K562 (cell line): ENCODE results near the gene LRP1-AS. TPM values are rescaled to one million over a fixed set of nuclear protein-coding genes. Genes with fewer than 3 reads are reported as not detected.

Source experiments
- EWSR1 ChIP-seq: fragments of 450-650 bp; IDR thresholded peaks from 2 replicates; pipeline ENCODE4 v1.6.1; 2018; ENCODE audit warnings: borderline replicate concordance, mild to moderate bottlenecking, low read depth, moderate library complexity; ENCODE audit not compliant: partially characterized antibody
- HEY1 ChIP-seq: fragments of 250-450 bp; sonication (Bioruptor Pico); IDR thresholded peaks from 2 replicates; pipeline ENCODE4 v1.5.0; 2020; ENCODE audit warnings: mild to moderate bottlenecking, moderate library complexity, borderline replicate concordance
- HNRNPUL1 ChIP-seq: fragments of 200-400 bp; formaldehyde crosslinking; IDR thresholded peaks from 2 replicates; pipeline ENCODE4 v1.6.1; 2017; ENCODE audit warnings: low read length
- MAX ChIP-seq: sonication (generic); formaldehyde crosslinking; IDR thresholded peaks from 2 replicates; pipeline ENCODE4 v1.9.0; 2022; ENCODE audit warnings: mild to moderate bottlenecking, missing genetic modification reagents
- MEIS2 ChIP-seq: fragments of 450-650 bp; IDR thresholded peaks from 2 replicates; pipeline ENCODE4 v1.6.1; 2014; ENCODE audit warnings: mild to moderate bottlenecking; ENCODE audit not compliant: partially characterized antibody
- NCOR1 ChIP-seq: fragments of 450-650 bp; IDR thresholded peaks from 2 replicates; pipeline ENCODE4 v1.6.1; 2016; ENCODE audit warnings: mild to moderate bottlenecking, moderate library complexity
- NFXL1 ChIP-seq: fragments of 450-650 bp; formaldehyde crosslinking; IDR thresholded peaks from 2 replicates; pipeline ENCODE4 v1.4.0; 2021; ENCODE audit warnings: mild to moderate bottlenecking
- PHB2 ChIP-seq: fragments of 450-650 bp; IDR thresholded peaks from 2 replicates; pipeline ENCODE4 v1.6.1; 2017; ENCODE audit warnings: low read depth
- PREB ChIP-seq: sonication (generic); formaldehyde crosslinking; IDR thresholded peaks from 2 replicates; pipeline ENCODE4 v1.8.1; 2023; ENCODE audit warnings: mild to moderate bottlenecking, missing genetic modification reagents
- SLC30A9 ChIP-seq: fragments of 250-450 bp; sonication (Bioruptor Pico); IDR thresholded peaks from 2 replicates; pipeline ENCODE4 v1.8.0; 2022; ENCODE audit warnings: mild to moderate bottlenecking, moderate library complexity
- SMC3 ChIP-seq: conservative IDR thresholded peaks from 2 replicates; pipeline ENCODE4 v1.6.1; 2011; ENCODE audit warnings: low read depth, low read length, improper control_type of control experiment; ENCODE audit not compliant: insufficient read depth
- SRSF9 ChIP-seq: fragments of 200-400 bp; formaldehyde crosslinking; IDR thresholded peaks from 2 replicates; pipeline ENCODE4 v1.6.1; 2017; ENCODE audit warnings: low read depth, low read length, borderline replicate concordance
- TAF15 ChIP-seq: fragments of 200-400 bp; formaldehyde crosslinking; IDR thresholded peaks from 2 replicates; pipeline ENCODE4 v1.6.1; 2017; ENCODE audit warnings: mild to moderate bottlenecking, low read depth, low read length, moderate library complexity
- TARDBP ChIP-seq: fragments of 450-650 bp; IDR thresholded peaks from 2 replicates; pipeline ENCODE4 v1.6.1; 2016
- U2AF1 ChIP-seq: fragments of 200-400 bp; formaldehyde crosslinking; optimal IDR thresholded peaks from 2 replicates; pipeline ENCODE3; 2017; ENCODE audit warnings: mild to moderate bottlenecking, low read depth, low read length, moderate library complexity
- ZBTB7A ChIP-seq: IDR thresholded peaks from 2 replicates; pipeline ENCODE4 v1.6.1; 2011; ENCODE audit warnings: low read depth, mild to moderate bottlenecking, low read length, moderate library complexity, borderline replicate concordance; ENCODE audit not compliant: control insufficient read depth
- ZNF140 ChIP-seq: fragments of 250-450 bp; sonication (Bioruptor Pico); IDR thresholded peaks from 2 replicates; pipeline ENCODE4 v1.8.0; 2021; ENCODE audit warnings: moderate library complexity, mild to moderate bottlenecking, inconsistent platforms
- ZNF41 ChIP-seq: fragments of 250-450 bp; sonication (Bioruptor Pico); conservative IDR thresholded peaks from 2 replicates; pipeline ENCODE4 v1.4.0; 2020; ENCODE audit warnings: mild to moderate bottlenecking
- ZNF431 ChIP-seq: sonication (generic); formaldehyde crosslinking; IDR thresholded peaks from 2 replicates; pipeline ENCODE4 v1.8.0; 2022; ENCODE audit warnings: mild to moderate bottlenecking, missing genetic modification reagents
- ZNF449 ChIP-seq: fragments of 250-450 bp; sonication (Bioruptor Pico); IDR thresholded peaks from 2 replicates; pipeline ENCODE4 v1.8.0; 2022; ENCODE audit warnings: moderate library complexity, mild to moderate bottlenecking, inconsistent platforms
- ZNF511 ChIP-seq: sonication (generic); formaldehyde crosslinking; IDR thresholded peaks from 2 replicates; pipeline ENCODE4 v1.8.0; 2022; ENCODE audit warnings: mild to moderate bottlenecking, missing genetic modification reagents
- ZNF644 ChIP-seq: fragments of 200-800 bp; sonication (Bioruptor generic); IDR thresholded peaks from 2 replicates; pipeline ENCODE4 v1.6.1; 2016; ENCODE audit warnings: low read depth, missing genetic modification characterization, missing compliant biosample characterization
- ZNF668 ChIP-seq: fragments of 250-450 bp; sonication (Bioruptor Pico); IDR thresholded peaks from 2 replicates; pipeline ENCODE4 v1.8.0; 2022; ENCODE audit warnings: mild to moderate bottlenecking, inconsistent platforms
- ZNF707 ChIP-seq: fragments of 250-450 bp; sonication (Bioruptor Pico); conservative IDR thresholded peaks from 2 replicates; pipeline ENCODE4 v1.8.0; 2022; ENCODE audit warnings: inconsistent platforms, mild to moderate bottlenecking, moderate library complexity
- ZNF717 ChIP-seq: fragments of 250-450 bp; sonication (Bioruptor Pico); IDR thresholded peaks from 2 replicates; pipeline ENCODE4 v1.5.0; 2021
- polyA plus RNA-seq, 8 experiments: library from polyadenylated mRNA; depleted of rRNA in 4 of 8; stranded (reverse) in 5 of 8; unstranded in 3 of 8; fragments of >200 nt; fragmentation: Nextera tagmentation in 2 of 8; fragmentation: Illumina TruSeq in 1 of 8; extraction: Ambion mirVana in 2 of 8; extraction: Trizol in 1 of 8; gene quantifications; 2 replicates each; pipeline versions ENCODE4 v1.2.1 to v1.2.3, GENCODE V29; 2011 to 2014; ENCODE audit warnings: inconsistent platforms in 1 of 8, missing spikeins in 1 of 8
- total RNA-seq, 7 experiments: library from RNA; depleted of rRNA in 6 of 7; stranded (reverse); fragments of >200 nt in 6 of 7; fragmentation: Illumina TruSeq in 2 of 7; extraction: Trizol in 2 of 7; gene quantifications; 2 replicates each; pipeline versions ENCODE4 v1.2.1 to v1.2.3, GENCODE V29; 2011 to 2021; ENCODE audit warnings: low replicate concordance in 1 of 7

Gene LRP1-AS
- total and polyA plus RNA-seq, 9 of the 15 experiments (the other 6 are each of a cell fraction or from before 2014, with no cell fraction given): not detected

- TF ChIP-seq ZBTB7A (0 out of 2 replicates have a peak, but pooled peaks have one; percentile 45), EWSR1 (no peak), ZNF707 (CRISPR knock-in tag) (no peak), NFXL1 (CRISPR knock-in tag) (no peak), SRSF9 (no peak), ZNF511 (no peak), SMC3 (no peak), HEY1 (CRISPR knock-in tag) (no peak), ZNF668 (CRISPR knock-in tag) (no peak), PREB (CRISPR knock-in tag) (no peak), TAF15 (no peak), ZNF41 (CRISPR knock-in tag) (no peak), PHB2 (no peak), ZNF644 (tag) (no peak), NCOR1 (no peak), SLC30A9 (no peak), MAX (CRISPR knock-in tag) (peak; percentile 38; the same call in 1 of the 2 replicates), TARDBP (no peak), ZNF431 (CRISPR knock-in tag) (no peak), U2AF1 (no peak), MEIS2 (no peak), ZNF140 (CRISPR knock-in tag) (no peak), ZNF717 (CRISPR knock-in tag) (no peak), HNRNPUL1 (no peak), ZNF449 (no peak)
Measured at GRCh38 chr12:57110104-57111030, 37.1 kb downstream of the LRP1-AS start (continued).
